Measurements from ENCODE around the gene FOSL2. TPM values are rescaled to one million over a fixed set of nuclear protein-coding genes. Genes with fewer than 3 reads are reported as not detected.

The FOSL2 gene
- total RNA-seq, 1 donor from 2014 or later, result 60.5 TPM

DNA sequence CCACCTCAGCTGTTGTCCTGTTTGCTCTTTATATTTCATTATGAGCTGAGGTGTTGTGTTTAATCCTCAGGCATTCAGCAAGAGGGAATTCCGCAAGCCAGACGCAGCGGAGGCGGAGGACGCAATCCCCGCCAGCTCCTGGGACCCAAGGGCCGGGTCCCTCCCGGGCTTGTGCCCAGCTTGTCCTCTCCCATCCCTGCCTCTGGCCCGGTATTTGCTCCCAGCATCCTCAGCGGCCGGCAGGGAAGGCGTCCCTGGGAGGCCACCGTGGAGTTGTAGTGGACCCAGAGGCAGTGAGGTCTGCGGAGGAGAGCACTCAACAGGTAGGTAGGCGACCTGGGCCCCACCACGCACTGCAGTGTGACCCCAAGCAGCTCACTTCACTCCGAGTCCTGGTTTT, 42.5 kb upstream of the FOSL2 start:
- TF ChIP-seq, protein P1, sequence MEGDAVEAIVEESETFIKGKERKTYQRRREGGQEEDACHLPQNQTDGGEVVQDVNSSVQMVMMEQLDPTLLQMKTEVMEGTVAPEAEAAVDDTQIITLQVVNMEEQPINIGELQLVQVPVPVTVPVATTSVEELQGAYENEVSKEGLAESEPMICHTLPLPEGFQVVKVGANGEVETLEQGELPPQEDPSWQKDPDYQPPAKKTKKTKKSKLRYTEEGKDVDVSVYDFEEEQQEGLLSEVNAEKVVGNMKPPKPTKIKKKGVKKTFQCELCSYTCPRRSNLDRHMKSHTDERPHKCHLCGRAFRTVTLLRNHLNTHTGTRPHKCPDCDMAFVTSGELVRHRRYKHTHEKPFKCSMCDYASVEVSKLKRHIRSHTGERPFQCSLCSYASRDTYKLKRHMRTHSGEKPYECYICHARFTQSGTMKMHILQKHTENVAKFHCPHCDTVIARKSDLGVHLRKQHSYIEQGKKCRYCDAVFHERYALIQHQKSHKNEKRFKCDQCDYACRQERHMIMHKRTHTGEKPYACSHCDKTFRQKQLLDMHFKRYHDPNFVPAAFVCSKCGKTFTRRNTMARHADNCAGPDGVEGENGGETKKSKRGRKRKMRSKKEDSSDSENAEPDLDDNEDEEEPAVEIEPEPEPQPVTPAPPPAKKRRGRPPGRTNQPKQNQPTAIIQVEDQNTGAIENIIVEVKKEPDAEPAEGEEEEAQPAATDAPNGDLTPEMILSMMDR (IDR thresholded peaks at IDR 0.05; ENCODE audit: unreplicated experiment), result no peak
- Mint-ChIP-seq H3K27me3 (ENCODE audit: low read depth) (no peaks in the 10 kb centered on the region), H3K36me3 (no peaks in the 10 kb centered on the region), H3K9me3 (no peaks in the 10 kb centered on the region), H3K4me3 (no peak overlapping the region), H3K4me1 (peaks cover 13% of the 10 kb centered on the region), H3K27ac (no peak overlapping the region)
- DNase-seq (ENCODE audit: low spot score in 2 of 2, unreplicated experiment in 2 of 2), result no peak

DNA sequence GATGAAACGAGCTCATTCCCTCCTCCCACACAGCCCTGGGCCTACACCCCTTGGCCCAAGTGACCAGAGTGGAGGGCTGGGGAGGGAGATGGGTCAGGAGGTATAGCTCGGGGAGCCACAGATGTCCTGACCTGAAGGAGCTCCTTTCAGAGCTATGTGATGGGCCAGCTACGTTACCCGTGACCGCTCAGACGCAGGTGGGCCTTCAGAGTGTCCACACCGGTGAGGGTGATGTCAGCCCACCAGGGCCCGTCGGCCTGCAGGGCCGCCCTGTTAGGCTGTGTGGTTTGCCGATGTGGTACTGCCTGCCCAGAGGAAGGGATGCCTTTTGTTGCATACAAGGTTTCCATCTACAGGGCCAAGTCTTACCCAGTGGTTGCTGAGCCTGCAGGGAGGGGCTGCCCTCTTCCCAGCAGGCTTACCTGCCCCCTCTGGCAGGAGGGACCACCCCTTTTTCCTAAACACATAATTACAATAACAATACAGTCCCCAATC, 41.8 kb upstream of the FOSL2 start:
- Mint-ChIP-seq H3K36me3 (no peaks in the 10 kb centered on the region), H3K4me3 (no peak overlapping the region), H3K9me3 (no peaks in the 10 kb centered on the region), H3K27me3 (ENCODE audit: low read depth) (no peaks in the 10 kb centered on the region), H3K4me1 (peaks cover 16% of the 10 kb centered on the region), H3K27ac (no peak overlapping the region)
- TF ChIP-seq, protein P1 (IDR thresholded peaks at IDR 0.05; ENCODE audit: unreplicated experiment), result no peak
- no peak for DNase-seq (ENCODE audit: low spot score in 2 of 2, unreplicated experiment in 2 of 2)

DNA sequence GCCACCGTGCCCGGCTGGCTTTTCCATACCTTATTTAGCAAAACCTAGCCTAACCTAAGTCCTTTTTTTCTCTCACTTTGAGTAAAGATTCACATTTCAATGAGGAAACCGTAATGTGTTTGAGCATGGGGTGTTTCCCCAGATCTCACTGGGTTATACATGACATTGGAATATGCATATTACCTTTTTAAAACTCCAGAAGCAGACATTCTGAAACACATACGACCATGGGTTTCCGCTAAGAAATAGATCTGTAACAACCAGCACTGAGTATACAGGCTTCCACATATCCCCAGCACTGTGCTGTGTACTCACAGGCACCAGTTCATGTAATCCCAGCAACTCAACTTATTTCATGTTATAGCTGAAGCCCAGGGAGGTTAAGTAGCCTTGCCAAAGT, 41.0 kb upstream of the FOSL2 start:
- Mint-ChIP-seq H3K36me3 (no peaks in the 10 kb centered on the region), H3K4me1 (peaks cover 20% of the 10 kb centered on the region), H3K4me3 (no peak overlapping the region), H3K9me3 (no peaks in the 10 kb centered on the region), H3K27me3 (ENCODE audit: low read depth) (no peaks in the 10 kb centered on the region), H3K27ac (no peak overlapping the region)
- TF ChIP-seq, protein P1 (IDR thresholded peaks at IDR 0.05; ENCODE audit: unreplicated experiment), result no peak
- no peak for DNase-seq (ENCODE audit: low spot score in 2 of 2, unreplicated experiment in 2 of 2)

DNA sequence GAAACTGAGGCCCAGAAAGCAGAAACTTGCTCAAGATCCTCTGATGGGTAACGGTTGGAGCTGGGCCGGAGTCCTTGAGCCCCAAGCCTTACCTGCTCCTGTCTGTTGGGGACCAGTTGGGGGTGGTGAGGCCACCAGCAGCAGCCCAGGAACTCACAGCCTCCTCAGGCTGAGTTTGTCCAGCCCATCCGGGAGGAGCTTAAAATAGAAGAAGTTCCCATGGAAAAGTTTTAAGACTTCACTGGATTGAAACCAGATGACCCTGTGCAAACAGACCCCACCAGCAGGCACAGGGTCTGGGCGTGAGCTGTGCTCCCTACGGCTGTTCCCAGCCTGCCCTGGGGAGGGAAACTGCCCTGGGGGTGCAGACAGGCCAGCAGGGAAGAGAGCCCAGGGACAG, 40.6 kb upstream of the FOSL2 start:
- Mint-ChIP-seq H3K27ac (peak overlapping the region; percentile 74), H3K4me1 (peaks cover 20% of the 10 kb centered on the region), H3K27me3 (ENCODE audit: low read depth) (no peaks in the 10 kb centered on the region), H3K9me3 (no peaks in the 10 kb centered on the region), H3K36me3 (no peaks in the 10 kb centered on the region), H3K4me3 (no peak overlapping the region)
- TF ChIP-seq, protein P1 (IDR thresholded peaks at IDR 0.05; ENCODE audit: unreplicated experiment), result no peak
- no peak for DNase-seq (ENCODE audit: low spot score in 2 of 2, unreplicated experiment in 2 of 2)

DNA sequence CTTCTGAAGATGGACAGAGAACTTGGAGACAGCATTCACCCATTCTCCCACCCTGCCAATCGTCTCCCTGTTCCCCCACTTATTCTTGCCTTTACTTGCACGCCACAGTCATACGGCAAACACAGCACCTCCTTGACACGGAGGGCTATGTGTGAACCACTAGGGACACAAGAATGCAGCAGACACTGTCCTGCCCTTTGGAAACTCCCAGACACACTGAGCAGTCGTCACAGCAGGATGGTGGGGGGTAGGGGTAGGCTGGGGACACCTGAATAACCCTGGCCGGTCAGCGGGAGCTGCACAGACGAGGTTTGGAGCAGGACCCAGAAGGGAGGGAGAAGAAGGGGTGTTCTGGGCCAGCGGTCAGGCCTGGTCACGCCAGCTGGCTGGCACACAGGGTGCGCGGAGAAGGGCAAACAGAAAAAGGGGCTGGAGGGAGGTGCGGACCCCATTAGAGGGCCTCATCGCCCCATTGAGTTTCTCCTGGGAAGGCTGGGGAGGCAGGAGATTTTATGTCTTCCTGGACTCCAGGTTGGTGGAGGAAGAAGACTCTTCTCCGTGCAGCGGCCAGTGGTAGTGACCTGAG, 40.0 kb upstream of the FOSL2 start:
- H3K27me3 Mint-ChIP-seq (ENCODE audit: low read depth), result no peaks in the 10 kb centered on the region
- no peak for DNase-seq (ENCODE audit: low spot score in 2 of 2, unreplicated experiment in 2 of 2)
- TF ChIP-seq, protein P1 (IDR thresholded peaks at IDR 0.05; ENCODE audit: unreplicated experiment), result no peak
- no peaks in the 10 kb centered on the region for H3K36me3 Mint-ChIP-seq
- H3K9me3 Mint-ChIP-seq, result no peaks in the 10 kb centered on the region
- H3K4me1 Mint-ChIP-seq, result peaks cover 20% of the 10 kb centered on the region
- peak overlapping the region; percentile 35 for H3K27ac Mint-ChIP-seq
- no peak overlapping the region for H3K4me3 Mint-ChIP-seq
